NCI-H2029 (cell line): ENCODE measurements around the gene SNAP23.
A peak's percentile ranks its signal among the peaks of the same experiment; 100 is the strongest.
"Not testable (repeated sequence)": the region's sequence is repeated elsewhere in the genome, so short reads cannot be mapped to it uniquely, and the experiment has no call there.

Experiments
- DNase-seq: peaks from one replicate; lab custom pipeline; 2025; lab: John Stamatoyannopoulos, UW

SNAP23 gene

DNA sequence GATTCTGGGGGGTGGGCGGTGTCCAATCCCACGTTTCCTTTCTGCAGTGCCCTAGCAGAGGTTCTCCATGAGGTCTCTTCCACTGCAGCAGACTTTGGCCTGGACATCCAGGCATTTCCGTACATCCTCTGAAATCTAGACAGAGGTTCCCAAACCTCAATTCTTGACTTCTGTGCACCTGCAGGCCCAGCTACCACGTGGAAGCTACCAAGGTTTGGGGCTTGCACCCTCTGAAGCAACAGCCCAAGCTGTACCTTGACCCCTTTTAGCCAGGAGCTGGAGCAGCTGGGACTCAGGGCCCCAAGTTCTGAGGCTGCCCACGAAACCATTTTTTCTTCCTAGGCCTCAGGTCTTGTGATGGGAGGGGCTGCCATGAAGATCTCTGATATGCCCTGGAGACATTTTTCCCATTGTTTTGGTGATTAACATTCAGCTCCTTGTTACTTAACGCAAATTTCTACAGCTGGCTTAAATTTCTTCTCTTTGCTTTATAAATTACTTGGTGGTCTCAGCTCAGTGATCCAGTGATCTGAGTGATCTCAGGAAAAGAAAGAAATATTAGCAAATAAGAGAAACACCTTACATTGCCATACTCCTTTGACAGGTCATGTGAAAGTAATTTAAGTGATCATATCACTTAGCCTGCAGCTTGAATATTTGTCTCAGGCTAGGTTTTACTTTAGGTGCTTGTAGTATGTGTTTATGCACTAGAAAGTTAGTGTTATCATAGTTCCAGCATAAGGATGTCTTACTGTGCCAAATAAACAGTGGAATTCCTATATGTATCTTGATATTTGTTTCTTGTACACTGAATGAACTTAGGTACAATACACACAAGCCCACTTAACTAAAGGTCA is 3.0 kb downstream of the SNAP23 start:
- no peak for DNase-seq

DNA sequence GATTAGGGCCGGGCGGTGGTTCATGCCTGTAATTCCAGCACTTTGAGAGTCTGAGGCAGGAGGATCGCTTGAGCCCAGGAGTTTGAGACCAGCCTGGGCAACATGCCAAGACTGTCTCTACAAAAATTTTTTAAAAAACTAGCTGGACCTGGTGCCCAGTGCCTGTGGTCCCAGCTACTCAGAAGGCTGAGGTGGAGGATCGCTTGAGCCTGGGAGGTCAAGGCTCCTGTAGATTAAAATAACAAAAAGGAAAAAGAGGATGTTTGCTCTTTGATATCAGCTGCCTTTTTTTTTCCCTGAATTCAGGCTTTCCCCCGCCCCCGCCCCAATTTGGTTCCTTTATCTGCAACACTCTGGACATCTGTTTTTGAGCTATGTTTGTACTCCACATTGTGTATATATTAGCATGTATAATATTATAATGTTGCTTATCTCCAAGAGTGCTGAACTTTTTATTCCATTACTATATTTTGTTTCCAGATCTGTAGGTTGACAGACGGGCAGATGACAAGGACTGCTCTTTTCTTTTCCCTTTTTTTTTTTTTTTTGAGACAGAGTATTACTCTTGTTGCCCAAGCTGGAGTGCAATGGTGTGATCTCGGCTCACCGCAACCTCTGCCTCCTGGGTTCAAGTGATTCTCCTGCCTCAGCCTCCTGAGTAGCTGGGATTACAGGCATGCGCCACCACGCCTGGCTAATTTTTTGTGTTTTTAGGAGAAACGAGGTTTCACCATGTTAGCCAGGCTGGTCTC is 4.6 kb downstream of the SNAP23 start:
- no peak for DNase-seq

DNA sequence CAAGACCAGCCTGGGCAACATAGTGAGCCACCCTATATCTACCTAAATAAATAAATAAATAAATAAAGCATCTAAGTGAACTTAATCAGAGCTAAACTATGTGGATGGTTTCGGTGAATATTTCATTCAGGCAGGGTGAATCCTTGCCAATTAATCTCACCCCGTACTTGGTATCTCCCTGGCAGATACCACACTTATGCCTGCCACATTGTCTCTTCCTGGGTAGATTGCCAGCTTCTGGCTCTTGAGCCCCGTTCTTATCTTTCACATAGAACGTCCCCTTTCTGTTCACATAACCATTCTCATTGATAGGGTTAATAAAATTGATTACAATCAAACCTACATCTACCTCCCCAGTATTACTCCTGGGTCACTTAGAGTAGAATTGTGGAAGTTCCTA is 7.0 kb downstream of the SNAP23 start:
- no peak for DNase-seq

DNA sequence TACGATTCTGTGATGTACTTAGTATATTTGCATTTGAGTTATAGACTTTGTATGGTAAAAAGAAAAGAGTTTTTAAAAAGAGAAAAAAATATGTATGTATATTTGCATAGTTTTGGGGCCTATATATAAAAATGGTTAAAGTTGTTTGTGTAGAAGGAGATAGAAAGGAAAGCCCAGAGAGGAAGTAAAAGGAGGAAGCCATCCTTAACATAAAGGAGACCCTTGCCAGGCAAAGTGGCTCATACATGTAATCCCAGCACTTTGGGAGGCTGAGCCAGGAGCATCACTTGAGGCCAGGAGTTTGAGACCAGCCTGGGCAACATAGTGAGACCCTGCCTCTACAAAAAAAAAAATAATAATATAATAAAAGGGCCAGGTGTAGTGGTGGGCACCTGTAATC is 8.4 kb downstream of the SNAP23 start:
- no peak for DNase-seq

DNA sequence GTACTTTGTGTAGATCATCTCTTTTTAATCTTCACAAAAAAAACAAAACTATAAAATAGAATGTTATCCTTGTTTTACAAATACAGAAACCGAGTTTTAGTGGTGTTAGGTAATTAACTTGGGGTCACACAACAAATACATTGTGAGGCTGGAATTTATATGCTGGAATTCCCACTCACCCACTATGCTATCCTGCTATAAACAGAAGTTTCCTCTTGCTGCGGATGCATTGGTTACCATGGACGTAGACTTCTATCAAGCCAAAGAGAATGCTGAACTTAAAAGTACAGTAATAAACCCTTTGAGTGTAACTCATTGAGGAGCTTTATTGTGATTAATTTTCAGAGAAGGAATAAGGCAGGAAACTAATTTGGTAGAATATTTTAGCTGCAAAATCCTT is 9.2 kb downstream of the SNAP23 start:
- DNase-seq, result no peak

DNA sequence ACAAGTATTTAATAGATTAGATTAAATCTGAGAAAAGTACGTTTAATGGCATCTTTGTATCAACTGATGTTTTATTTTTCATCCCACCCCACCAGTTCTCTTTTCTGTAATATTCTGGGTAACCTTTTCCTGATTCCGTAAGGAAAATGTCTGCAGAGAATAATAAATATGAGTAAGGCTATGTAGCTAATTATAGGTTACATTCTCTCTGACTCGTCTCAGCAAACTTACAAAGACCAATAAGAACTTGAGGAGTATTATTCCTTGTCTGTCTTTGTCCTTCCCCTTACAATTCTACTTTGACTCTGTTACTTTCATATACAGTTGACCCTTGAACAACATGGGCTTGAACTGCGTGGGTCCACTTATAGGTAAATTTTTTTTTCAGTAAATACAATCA is 12.1 kb downstream of the SNAP23 start:
- DNase-seq, result no peak

DNA sequence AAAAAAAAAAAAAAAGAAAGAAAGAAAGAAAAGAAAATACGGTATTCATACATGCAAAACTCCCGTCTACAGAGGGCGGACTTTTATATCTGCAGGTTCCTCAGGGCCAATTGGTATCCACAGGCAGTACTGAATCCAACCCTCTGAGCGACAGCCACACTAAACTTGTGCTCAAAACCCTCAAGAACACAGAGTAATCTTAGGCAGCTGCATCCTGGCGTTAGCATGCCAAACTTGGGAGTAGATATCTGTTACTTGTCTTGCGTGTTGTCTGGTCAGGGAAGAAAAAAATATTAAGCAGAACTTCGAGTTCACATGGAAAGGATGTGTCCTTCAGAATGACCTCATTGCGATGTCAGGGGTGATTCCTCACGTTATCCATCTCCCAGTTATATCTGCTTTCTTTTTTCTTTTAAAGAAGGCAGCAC is 12.8 kb downstream of the SNAP23 start:
- DNase-seq, result no peak

DNA sequence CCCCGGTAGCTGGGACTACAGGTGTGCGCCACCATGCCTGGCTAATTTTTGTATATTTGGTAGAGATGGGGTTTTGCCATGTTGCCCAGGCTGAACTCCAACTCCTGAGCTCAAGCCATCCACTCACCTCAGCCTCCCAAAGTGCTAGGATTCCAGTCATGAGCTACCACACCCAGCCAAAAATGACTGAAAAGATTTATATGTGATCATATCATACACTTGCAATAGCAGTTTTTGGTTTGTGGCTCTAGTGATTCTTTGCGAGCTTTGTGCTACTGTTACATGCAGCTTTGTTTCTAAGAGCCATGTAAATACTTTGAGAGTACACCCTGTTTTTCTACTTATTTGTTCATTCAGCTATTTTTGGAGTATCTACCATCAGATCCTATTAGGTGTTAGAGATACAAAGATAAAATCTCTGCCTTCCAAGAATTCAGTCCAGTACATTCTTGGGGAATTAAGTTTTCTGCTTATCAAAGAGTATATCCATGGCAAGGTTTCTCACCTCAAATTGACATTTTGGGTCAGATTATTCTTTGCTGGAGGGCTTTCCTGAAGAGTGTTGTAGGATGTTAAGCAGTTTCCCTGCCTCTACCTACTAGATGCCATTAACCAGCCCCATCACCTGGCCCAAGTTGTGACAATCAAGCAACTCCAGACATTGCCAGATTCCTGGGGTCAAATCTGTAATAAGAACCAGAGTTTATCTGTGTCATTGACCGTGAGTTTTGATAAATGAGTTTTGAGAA is 15.0 kb downstream of the SNAP23 start:
- DNase-seq, result no peak

DNA sequence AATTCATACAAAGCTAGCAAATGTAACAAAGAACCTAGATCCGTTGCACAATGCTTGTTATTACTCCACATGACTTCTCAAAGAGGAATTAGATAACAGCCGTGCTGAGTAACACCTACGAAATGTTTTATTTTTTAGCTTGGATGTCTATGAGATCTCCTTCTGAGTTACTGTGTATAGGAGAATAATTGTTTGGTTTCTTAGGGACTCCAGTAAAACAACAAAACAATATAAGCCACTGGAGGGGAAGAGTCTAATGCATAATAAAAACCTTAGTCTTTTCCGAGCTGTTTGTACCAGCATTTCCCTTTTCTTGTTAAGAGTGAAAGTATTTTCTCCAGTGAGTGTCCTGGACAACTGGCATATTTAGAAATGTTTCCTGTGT is 15.6 kb downstream of the SNAP23 start:
- DNase-seq, result no peak

DNA sequence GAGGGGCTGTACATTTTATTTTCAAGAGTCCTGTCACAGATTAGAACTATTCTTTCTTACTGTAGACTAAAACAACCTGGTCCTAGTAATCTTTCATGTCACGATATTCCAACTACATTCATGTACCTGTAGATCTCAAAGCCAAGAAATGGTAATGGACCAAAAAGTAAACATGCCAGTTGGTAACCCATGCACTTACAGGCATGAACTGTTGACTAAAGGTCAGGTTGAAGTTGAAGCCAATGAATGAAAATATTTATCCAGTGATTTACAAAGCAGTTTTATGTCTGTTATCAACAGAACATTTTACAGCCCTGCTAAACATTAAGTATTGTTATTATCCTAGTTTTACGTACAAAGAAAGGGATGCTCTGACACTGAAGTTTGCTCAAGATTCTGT is 27.9 kb downstream of the SNAP23 start:
- no peak for DNase-seq

DNA sequence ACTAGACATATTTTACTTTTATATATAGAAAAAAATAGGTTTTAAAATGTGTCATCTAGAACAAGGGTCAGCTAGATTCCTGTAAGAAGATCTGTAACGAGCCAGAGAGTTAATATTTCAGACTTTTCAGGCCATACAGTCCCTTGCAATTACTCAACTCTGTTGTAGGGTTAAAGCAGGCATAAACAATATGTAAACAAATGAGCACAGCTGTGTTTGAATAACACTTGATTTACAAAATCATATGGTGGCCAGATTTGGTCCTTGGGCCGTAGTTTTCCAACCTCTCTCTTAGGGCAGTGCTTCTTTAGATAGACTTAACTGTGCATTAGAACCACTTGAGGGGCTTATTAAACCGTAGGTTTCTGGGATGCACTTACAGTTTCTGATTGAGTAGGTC is 33.5 kb downstream of the SNAP23 start:
- no peak for DNase-seq

DNA sequence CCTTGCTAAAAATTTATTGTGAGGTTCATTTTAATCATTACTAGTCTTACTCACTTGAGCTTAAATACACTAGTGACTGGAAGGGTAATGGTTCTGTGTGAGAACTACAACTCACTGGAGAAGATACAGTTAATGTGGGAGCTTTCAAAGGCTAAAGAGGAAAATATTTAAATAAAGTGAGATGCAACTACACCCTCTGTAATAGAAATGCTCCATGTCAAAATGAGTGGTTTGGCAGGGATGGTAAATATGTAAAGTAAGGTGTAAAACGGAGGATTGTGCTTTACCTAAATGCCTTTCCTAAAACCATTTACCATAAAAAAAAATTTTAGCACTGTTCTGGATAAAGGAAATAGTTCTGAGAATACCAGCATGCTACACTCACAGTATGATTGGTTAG is 37.8 kb downstream of the SNAP23 start:
- no peak for DNase-seq

DNA sequence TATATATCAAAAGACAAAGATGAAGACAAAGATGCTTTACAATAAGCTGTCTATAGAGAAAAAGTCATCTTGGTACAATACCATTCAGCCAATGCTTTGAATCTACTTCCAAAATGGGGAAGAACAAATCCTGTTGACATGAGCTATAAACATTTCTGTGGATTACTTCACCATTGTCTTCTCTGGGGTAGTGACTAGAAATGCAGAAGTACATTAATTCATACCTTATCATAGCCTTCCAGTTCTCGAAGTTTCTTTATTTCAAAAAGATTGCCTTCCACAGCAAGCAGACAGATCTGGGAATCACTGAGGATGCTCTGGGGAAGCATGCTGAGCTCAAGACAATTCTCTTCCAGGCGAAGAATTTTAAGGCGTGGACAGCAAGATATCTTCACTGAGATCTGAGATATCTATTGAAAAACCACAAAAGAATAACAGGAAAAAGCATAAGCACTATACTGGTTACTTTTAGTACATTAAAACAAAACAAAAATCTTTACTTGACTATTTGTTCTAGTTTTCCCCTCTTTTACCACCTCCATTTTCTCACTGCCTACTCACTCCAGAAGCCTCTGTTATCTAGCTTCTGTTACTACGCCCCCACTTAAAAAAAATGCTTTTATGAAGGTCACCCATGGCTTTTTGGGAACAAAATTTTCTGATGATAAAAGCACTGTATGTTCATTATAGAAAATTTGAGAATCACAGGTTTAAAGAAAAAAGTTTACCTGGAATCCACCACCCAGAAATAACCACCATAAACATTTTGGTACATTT is 49.6 kb downstream of the SNAP23 start:
- no peak for DNase-seq

DNA sequence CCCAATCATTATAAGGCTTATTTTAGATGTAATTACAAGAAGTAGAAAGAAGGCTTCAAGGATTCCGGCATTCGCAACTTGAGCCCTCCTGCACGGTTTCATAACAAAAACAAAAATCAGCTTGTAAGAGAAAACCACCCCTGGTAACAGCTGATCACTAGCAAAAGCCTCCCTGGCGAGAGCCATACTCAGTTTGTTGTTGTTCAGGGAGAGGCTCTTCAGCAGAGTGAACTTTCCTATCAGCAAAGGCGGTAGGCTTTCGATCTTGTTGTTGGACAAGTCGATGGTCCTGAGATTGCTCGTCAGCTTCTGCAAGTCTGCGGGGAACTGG is 52.4 kb downstream of the SNAP23 start:
- DNase-seq, result no peak

DNA sequence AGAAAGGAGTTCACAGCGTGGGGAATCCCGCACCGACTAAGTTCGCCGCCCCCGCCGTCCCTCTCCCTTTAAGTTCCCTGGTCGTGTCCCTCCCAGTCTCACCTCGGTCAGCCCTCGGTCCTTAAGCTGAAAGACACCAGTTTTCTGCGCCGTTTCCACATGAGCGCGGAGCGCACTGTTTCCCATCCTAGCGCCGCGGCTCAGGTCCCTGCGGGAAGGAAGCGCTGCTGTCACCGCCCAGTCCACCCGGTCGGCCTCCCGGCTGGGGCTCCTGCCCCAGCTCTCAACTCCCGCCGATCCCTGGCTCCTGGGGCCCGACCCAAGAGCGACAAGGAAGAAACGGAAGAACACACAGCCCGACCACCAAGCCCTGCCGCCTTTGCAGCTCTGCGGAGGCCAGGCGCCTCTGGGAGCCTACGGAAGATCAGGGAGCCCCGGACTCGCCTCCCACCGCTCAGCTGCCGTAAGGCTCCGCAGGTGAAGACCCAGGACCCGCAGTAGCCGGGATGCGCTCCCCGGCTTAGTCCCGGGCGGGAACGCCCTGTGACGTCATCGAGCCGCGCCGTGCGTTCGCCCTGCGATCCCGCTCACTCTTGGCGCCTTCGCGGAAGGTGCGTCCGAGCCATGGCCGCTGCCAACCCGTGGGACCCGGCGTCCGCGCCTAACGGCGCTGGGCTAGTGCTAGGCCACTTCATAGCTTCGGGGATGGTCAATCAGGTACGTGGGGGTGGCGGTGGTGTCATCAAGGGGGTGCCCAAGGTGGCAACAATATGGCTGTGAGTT is 53.0 kb downstream of the SNAP23 start, which contains the start of the genes HAUS2 and LRRC57:
Gene HAUS2 (plus strand): TSS at position 590 of the 783 bp plus-strand sequence. CDS start 35 bp downstream, at position 625.
Gene LRRC57 (minus strand): TSS at position 545 of the 783 bp plus-strand sequence. CDS start 359 bp downstream, at position 186.
- peak; percentile 55 for DNase-seq

DNA sequence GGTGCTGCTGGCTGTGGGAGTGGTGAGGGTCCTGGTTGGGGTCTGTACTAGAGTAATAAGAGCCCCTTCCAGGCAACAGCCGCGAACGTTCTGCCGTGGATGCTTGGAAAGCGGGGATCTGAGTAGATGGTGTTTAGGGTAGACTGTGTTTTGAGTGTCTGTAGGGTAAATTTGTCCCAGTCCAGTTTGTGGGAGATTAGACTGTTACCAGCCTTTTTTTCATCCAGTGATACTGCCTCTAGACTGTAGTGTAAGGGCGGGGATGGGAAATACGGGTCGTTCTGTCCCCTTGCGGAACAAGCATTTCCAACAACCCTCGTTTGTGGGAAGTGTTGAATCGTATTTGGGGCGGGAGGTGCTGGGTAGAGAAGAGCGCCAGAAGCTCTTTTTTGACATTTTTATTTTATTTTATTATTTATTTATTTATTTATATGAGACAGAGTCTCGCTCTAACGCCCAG is 53.6 kb downstream of the SNAP23 start:
- no peak for DNase-seq

DNA sequence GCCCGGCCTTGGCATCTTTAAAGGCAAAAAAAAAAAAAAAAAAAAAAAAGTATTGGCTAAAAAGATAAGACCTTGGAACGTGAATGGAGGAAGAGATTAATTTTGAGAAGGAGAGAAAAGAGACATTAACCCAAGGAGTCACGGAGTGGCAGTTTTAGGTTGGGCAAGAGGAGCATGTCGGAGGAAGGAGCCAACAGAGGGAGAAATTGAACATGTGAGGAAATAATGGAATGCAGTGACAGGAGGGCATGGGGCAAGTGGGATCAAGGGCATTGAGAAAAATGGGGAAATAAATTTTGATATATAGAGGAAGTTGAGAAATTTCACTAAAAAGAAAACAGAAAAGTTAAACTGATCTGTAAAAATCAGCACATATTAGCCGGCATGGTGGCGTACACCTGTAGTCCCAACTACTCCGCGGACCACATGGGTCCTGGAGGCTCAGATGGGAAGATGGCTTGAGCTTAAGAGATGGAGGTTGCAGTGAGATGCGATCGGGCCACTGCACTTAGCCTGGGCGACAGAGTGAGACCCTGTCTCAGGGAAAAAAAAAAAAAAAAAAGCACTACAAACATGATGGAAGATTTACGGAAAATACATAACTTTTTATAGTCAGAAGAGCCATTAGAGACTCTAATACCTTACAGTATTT is 54.4 kb downstream of the SNAP23 start:
- DNase-seq, result no peak

DNA sequence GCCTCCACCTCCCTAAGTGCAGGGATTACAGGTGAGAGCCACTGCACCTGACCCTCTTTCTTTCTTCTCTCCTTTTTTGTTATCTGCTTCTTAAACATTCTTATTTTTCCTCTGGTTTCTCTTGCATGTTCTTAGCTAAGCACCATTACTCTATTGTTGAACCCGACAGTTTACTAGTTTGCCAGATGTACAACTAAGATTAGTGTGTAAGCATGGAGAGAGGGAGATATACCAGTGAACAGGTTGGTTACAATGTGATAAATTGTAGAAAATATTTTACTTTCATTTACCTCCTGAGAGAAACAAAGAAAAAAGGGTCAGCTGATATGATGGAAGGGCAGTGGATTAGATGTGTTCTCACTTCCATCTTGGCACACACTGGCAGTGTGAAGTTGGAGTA is 58.1 kb downstream of the SNAP23 start:
- DNase-seq, result no peak

DNA sequence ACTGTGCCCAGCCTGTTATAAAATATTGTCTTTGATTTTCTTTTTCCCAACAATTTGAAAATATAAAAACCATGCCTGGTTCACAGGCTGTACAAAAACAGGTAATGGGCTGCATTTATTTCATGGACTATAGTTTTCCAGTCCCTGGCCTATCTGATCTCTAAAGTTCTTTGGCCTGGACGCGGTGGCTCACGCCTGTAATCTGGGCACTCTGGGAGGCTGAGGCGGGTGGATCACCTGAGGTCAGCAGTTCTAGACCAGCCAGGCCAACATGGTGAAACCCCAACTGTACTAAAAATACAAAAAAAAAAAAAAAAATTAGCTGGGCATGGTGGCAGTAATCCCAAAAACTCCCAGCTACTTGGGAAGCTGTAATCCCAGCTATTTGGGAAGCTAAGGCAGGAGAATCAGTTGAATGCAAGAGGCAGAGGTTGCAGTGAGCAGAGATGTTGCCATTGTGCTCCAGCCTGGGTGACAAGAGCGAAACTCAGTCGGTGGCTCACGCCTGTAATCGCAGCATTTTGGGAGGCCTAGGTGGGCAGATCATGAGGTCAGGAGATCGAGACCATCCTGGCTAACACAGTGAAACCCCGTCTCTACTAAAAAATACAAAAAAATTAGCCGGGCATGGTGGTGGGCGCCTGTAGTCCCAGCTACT is 61.2 kb downstream of the SNAP23 start:
- not testable (repeated sequence) for DNase-seq

DNA sequence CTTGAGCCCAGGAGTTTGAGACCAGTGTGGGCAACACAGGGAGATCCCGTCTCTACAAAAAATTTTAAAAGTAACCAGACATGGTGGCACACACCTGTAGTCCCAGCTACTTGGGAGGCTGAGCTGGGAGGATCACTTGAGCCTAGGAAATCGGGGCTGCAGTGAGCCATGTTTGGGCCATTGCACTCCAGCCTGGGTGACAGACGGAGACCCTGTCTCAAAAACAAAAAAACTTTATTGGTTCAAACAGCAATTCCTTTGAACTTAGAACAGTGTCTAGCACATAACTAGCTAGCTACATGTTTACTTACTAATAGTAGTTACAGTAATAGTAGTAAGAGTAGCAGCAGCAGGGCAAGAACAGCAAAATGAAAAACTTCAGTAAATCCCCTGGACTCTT is 63.3 kb downstream of the SNAP23 start:
- no peak for DNase-seq
